HG03354 (cell line): Measurements from ENCODE around the gene PTPRE.

Experiments used
- ATAC-seq: cut with Tn5 transposase; IDR thresholded peaks from one replicate; pipeline ENCODE4 v1.9.1; 2021; ENCODE audit warnings: mild to moderate bottlenecking; ENCODE audit not compliant: unreplicated experiment, poor library complexity, severe bottlenecking

PTPRE gene

GRCh38 chr10:128062881-128063563 is 156.1 kb downstream of the PTPRE start:
- ATAC-seq: peak; percentile 46

GRCh38 chr10:128063736-128064107 is 156.8 kb downstream of the PTPRE start:
- peak; percentile 27 for ATAC-seq

GRCh38 chr10:128064108-128064969 is 157.4 kb downstream of the PTPRE start:
- ATAC-seq: peak; percentile 57

GRCh38 chr10:128064970-128065580 is 158.2 kb downstream of the PTPRE start:
- peak; percentile 56 for ATAC-seq

GRCh38 chr10:128065881-128066534 is 159.1 kb downstream of the PTPRE start:
- ATAC-seq: no peak

- no peak for ATAC-seq
Observed at GRCh38 chr10:128066870-128067382, 160.0 kb downstream of the PTPRE start.

GRCh38 chr10:128067691-128068397 is 160.9 kb downstream of the PTPRE start:
- ATAC-seq: no peak

GRCh38 chr10:128068398-128069285 is 161.7 kb downstream of the PTPRE start:
- no peak for ATAC-seq

GRCh38 chr10:128069351-128070051 is 162.6 kb downstream of the PTPRE start:
- ATAC-seq: peak; percentile 48

GRCh38 chr10:128070161-128070560 is 163.3 kb downstream of the PTPRE start:
- no peak for ATAC-seq

- no peak for ATAC-seq
Observed at GRCh38 chr10:128070721-128071416, 164.0 kb downstream of the PTPRE start.

- no peak for ATAC-seq
Observed at GRCh38 chr10:128071417-128071782, 164.5 kb downstream of the PTPRE start.

GRCh38 chr10:128072046-128072445 is 165.1 kb downstream of the PTPRE start:
- ATAC-seq: no peak

- no peak for ATAC-seq
Observed at GRCh38 chr10:128072941-128073645, 166.2 kb downstream of the PTPRE start.

GRCh38 chr10:128073890-128074289 is 167.0 kb downstream of the PTPRE start:
- ATAC-seq: no peak

GRCh38 chr10:128074589-128074988 is 167.7 kb downstream of the PTPRE start:
- no peak for ATAC-seq
